Sigmoid colon (tissue), 4 donors: ENCODE results near the gene CSH2.
"Not testable (repeated sequence)": the region's sequence is repeated elsewhere in the genome, so short reads cannot be mapped to it uniquely, and the experiment has no call there.

Source experiments
- CTCF ChIP-seq, 4 experiments: fragments of 450-650 bp in 3 of 4; fragments of 200-600 bp in 1 of 4; IDR thresholded peaks; one replicate each; pipeline ENCODE4 v1.5.1; 2016 to 2019; ENCODE audit warnings: antibody characterized with exemption in 4 of 4, mild to moderate bottlenecking in 3 of 4, moderate library complexity in 2 of 4
- EP300 ChIP-seq, 4 donors: sonication (generic); formaldehyde crosslinking; IDR thresholded peaks; one replicate each; pipeline ENCODE4 v1.6.1; 2017; ENCODE audit warnings: antibody characterized with exemption in 4 of 4

DNA sequence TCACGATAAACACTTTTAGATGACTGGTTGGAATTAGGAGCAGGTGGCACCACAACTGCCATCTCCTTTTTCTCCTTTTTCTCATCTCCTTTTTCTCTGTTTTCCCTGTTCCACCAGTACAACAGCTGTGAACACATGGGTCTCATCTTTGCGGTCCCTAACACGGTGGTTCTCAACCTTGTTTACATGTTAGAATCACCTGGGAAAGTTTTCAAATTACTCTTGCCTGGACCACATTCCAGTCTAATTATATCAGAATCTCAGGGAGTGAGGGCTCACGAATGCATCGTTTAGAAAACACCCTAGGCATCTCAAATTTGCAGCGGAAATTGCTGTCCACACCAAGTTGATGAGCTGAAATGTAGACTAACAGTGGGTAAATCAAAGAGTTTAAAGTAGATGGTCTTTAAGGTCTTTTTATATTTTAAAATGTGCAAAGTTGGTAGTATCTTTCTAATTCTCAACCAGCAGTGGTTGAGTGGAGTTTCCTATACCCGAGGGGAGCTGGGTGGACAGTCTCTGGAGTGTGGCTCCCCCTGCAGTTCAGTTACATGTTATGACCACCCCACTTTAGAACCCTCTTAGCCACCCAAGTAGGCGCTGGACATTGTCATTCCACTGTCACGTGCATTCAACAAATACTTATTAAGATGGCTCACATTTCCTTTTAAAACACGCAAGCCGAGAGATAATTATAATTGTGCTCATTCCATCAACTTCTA is 19.0 kb upstream of the CSH2 start:
- TF ChIP-seq CTCF, EP300 (IDR thresholded peaks at IDR 0.05): not testable (repeated sequence)
